ENCODE measurements around the gene DENR. TPM values are rescaled to one million over a fixed set of nuclear protein-coding genes. Genes with fewer than 3 reads are reported as not detected.

Gene DENR
- total RNA-seq, 1 experiment from 2014 or later: 66.6 TPM

GRCh38 chr12:122726080-122726558, 26.5 kb upstream of the DENR start:
- ChIA-PET POLR2A (ENCODE audit: unreplicated experiment) (interaction anchor here (0.6 kb wide), 3 partner anchors 19 to 326 kb away, joined by 3 to 15 read pairs (median 5); no protein-coding TSS in a partner anchor), CTCF (no interaction called here)
- Histone ChIP-seq H3K9me2 (ENCODE audit: insufficient read depth) (no peaks in the 10 kb centered on the region), H3K27ac (peak overlapping the region; percentile 84), H3K79me2 (ENCODE audit: low read depth) (peaks cover 66% of the 10 kb centered on the region), H3K4me1 (replicated peaks; ENCODE audit: insufficient read depth) (peaks cover 34% of the 10 kb centered on the region), H3K36me3 (ENCODE audit: low read depth) (no peaks in the 10 kb centered on the region), H3K4me3 (peak overlapping the region; percentile 77), H4K20me1 (ENCODE audit: insufficient read depth) (no peaks in the 10 kb centered on the region), H3K4me2 (peak overlapping the region; percentile 76), H3K9me3 (ENCODE audit: insufficient read depth, low read depth) (no peaks in the 10 kb centered on the region), H3F3A (ENCODE audit: insufficient read depth, low read depth) (peaks cover 33% of the 10 kb centered on the region), H2AFZ (no peak overlapping the region), H3K27me3 (ENCODE audit: insufficient read depth, low read depth) (no peaks in the 10 kb centered on the region)
- peak; percentile 65 to 90 for DNase-seq
- no TSS peak for BruUV-seq (replicated peaks)
- intact Hi-C loops (cut with micrococcal nuclease; ENCODE audit: unreplicated experiment): loop anchor here (5.0 kb wide), 1 partner anchor 49 kb away; no protein-coding TSS in a partner anchor
- TF ChIP-seq CTCF (conservative IDR thresholded peaks at IDR 0.05) (no peak), EZH2 (IDR thresholded peaks at IDR 0.05; ENCODE audit: low read depth) (no peak)

- POLR2A ChIA-PET (ENCODE audit: unreplicated experiment): no interaction called here
- DNase-seq: no peak
- no TSS peak for BruUV-seq (replicated peaks)
These were observed 22.9 kb upstream of the DENR start for GRCh38 chr12:122729583-122730214.

More at GRCh38 chr12:122729583-122730214, 22.9 kb upstream of the DENR start:
- CTCF ChIA-PET: no interaction called here
- Histone ChIP-seq H3K9me3 (ENCODE audit: insufficient read depth, low read depth) (no peaks in the 10 kb centered on the region), H3K4me3 (peak overlapping the region; percentile 77), H4K20me1 (ENCODE audit: insufficient read depth) (no peaks in the 10 kb centered on the region), H3K4me2 (peak overlapping the region; percentile 82), H3F3A (ENCODE audit: insufficient read depth, low read depth) (peaks cover 50% of the 10 kb centered on the region), H3K27me3 (ENCODE audit: insufficient read depth, low read depth) (no peaks in the 10 kb centered on the region), H3K4me1 (replicated peaks; ENCODE audit: insufficient read depth) (peaks cover 44% of the 10 kb centered on the region), H3K79me2 (ENCODE audit: low read depth) (peaks cover 61% of the 10 kb centered on the region), H2AFZ (peak overlapping the region; percentile 87), H3K9me2 (ENCODE audit: insufficient read depth) (no peaks in the 10 kb centered on the region), H3K36me3 (ENCODE audit: low read depth) (no peaks in the 10 kb centered on the region), H3K27ac (peak overlapping the region; percentile 61)
- TF ChIP-seq EZH2 (IDR thresholded peaks at IDR 0.05; ENCODE audit: low read depth) (no peak), CTCF (conservative IDR thresholded peaks at IDR 0.05) (no peak)
- intact Hi-C loops (cut with micrococcal nuclease; ENCODE audit: unreplicated experiment): loop anchor here (5.0 kb wide), 1 partner anchor 52 kb away; no protein-coding TSS in a partner anchor

All from PC-9 (cell line).